Hepatocyte (in vitro differentiated cells): ENCODE measurements around the gene ASS1.

Experiments used
- EZH2 ChIP-seq: fragments of 200-600 bp; sonication (generic); IDR thresholded peaks from 2 replicates; pipeline ENCODE4 v1.6.1; 2016; ENCODE audit warnings: antibody characterized with exemption, mild to moderate bottlenecking, borderline replicate concordance
- EZH2phosphoT487 ChIP-seq: fragments of 200-600 bp; sonication (generic); IDR thresholded peaks from one replicate; pipeline ENCODE4 v1.6.1; 2018; ENCODE audit warnings: antibody characterized with exemption, mild to moderate bottlenecking, low read depth, moderate library complexity; ENCODE audit not compliant: unreplicated experiment, severe bottlenecking
- TF ChIP-seq, protein P1 (sequence below): fragments of 200-600 bp; sonication (generic); IDR thresholded peaks from 2 replicates; pipeline ENCODE4 v1.5.1; 2016; ENCODE audit warnings: antibody characterized with exemption, mild to moderate bottlenecking; ENCODE audit not compliant: poor library complexity

- TF ChIP-seq, protein P1, sequence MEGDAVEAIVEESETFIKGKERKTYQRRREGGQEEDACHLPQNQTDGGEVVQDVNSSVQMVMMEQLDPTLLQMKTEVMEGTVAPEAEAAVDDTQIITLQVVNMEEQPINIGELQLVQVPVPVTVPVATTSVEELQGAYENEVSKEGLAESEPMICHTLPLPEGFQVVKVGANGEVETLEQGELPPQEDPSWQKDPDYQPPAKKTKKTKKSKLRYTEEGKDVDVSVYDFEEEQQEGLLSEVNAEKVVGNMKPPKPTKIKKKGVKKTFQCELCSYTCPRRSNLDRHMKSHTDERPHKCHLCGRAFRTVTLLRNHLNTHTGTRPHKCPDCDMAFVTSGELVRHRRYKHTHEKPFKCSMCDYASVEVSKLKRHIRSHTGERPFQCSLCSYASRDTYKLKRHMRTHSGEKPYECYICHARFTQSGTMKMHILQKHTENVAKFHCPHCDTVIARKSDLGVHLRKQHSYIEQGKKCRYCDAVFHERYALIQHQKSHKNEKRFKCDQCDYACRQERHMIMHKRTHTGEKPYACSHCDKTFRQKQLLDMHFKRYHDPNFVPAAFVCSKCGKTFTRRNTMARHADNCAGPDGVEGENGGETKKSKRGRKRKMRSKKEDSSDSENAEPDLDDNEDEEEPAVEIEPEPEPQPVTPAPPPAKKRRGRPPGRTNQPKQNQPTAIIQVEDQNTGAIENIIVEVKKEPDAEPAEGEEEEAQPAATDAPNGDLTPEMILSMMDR: no peak
- TF ChIP-seq EZH2 (no peak), EZH2phosphoT487 (no peak)
Observed at GRCh38 chr9:130458804-130459067, 14.0 kb downstream of the ASS1 start.
